ENCODE measurements around the gene FRMD4A.

DNA sequence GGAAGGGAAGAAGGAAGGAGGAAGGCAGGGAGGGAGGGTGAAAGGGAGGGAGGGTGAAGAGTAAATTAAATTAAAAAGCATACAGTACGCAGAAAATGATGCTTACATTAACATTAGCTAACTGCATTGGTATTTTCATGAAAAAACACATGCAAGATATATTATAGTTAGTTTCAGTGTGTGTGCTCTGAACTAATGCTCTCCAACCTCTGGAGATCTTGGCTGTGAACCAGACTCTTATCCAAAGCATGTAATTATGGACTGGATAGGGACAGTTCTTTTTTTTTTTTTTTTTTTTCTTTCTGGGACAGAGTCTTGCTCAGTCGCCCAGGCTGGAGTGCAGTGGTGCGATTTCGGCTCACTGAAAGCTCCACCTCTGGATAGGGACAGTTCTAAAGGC is 357.0 kb downstream of the FRMD4A start:
- TF ChIP-seq POLR2A (IDR thresholded peaks at IDR 0.05; ENCODE audit: low read depth, low read length) (no peak), POU2F2 (IDR thresholded peaks at IDR 0.05; ENCODE audit: low read depth, low read length) (no peak), POLR2AphosphoS5 (IDR thresholded peaks at IDR 0.05; ENCODE audit: low read depth, low read length) (no peak), TAF1 (IDR thresholded peaks at IDR 0.05; ENCODE audit: low read depth, low read length) (no peak), SPI1 (IDR thresholded peaks at IDR 0.05; ENCODE audit: low read depth, low read length) (no peak), PAX5 (IDR thresholded peaks at IDR 0.05; ENCODE audit: insufficient read depth, low read length, severe bottlenecking) (no peak)
